Muscle layer of colon (tissue), 2 donors: ENCODE measurements around the gene COX7A2L.
"Not testable (repeated sequence)": the region's sequence is repeated elsewhere in the genome, so short reads cannot be mapped to it uniquely, and the experiment has no call there.

Source experiments
- H3K27ac ChIP-seq: one replicate; pipeline ENCODE4 v1.7.0; 2013; ENCODE audit warnings: low read depth, mild to moderate bottlenecking, low read length, moderate library complexity
- H3K27me3 ChIP-seq, 2 donors: one replicate each; pipeline ENCODE4 v1.7.0; 2013; ENCODE audit warnings: low read length in 2 of 2, mild to moderate bottlenecking in 2 of 2; ENCODE audit not compliant: insufficient read depth in 2 of 2, control insufficient read depth in 1 of 2
- H3K36me3 ChIP-seq: one replicate; pipeline ENCODE4 v1.7.0; 2013; ENCODE audit warnings: mild to moderate bottlenecking, low read length; ENCODE audit not compliant: insufficient read depth
- H3K4me1 ChIP-seq: one replicate; pipeline ENCODE4 v1.7.0; 2013; ENCODE audit warnings: mild to moderate bottlenecking, low read length; ENCODE audit not compliant: insufficient read depth
- H3K4me3 ChIP-seq, 2 donors: one replicate each; pipeline ENCODE4 v1.7.0; 2013; ENCODE audit warnings: low read length in 2 of 2, low read depth in 1 of 2, mild to moderate bottlenecking in 1 of 2, moderate library complexity in 1 of 2
- H3K9ac ChIP-seq: one replicate; pipeline ENCODE4 v1.7.0; 2013; ENCODE audit warnings: low read length
- H3K9me3 ChIP-seq: one replicate; pipeline ENCODE4 v1.7.0; 2013; ENCODE audit warnings: mild to moderate bottlenecking, low read length
- donor health status: abdominal sarcoma.
- donor health status: Adenocarcinoma of cecum.

COX7A2L gene, protein sequence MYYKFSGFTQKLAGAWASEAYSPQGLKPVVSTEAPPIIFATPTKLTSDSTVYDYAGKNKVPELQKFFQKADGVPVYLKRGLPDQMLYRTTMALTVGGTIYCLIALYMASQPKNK

DNA sequence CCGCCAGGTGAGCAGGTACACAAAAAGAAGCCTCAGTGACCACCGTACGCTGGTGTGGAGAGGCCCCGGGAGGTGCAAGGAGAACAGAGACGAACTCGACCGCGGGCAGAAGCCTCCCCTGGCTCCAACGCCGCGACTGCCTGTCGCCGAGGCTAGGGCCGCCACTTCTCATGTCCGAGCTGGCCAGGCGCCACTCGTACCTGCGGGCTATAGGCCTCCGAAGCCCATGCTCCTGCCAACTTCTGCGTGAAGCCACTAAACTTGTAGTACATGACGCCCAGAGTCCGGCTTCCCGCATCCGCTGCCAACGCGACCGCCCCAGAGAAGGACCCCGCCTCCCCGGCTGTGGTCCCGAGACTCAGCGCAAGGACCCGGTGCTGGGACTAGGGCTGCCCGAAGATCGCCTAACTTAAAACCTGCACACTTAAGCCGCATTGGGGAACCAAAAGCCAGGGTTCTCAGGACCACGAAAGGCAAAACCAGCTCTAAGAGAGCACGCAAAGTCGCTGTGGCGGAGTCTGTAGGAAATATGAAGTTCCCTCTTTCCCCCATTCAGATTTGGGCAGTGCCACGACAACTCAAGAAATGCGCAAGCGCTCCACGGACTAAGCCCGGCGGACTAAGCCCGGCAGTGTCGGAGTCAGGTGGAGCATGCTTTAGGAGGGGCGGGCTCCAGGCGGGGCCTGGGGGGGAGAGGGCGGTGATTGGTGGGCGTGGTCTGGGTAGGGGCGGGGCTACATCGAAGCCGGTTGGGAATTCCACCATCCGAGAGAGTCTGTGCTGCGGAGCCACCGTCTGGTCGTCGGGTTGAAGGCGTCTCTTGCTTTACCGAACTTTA is at the start of gene COX7A2L:
Gene COX7A2L (minus strand): TSS at position 328 of the 838 bp plus-strand sequence. CDS start 56 bp downstream, at position 272.
- H3K9ac ChIP-seq = peak within 1 kb of the TSS; percentile 93
- no peaks in the 10 kb centered on the region for H3K27me3 ChIP-seq
- H3K4me1 ChIP-seq = peaks cover 20% of the 10 kb centered on the region
- H3K4me3 ChIP-seq = peak within 1 kb of the TSS; percentile 96 to 99
- peak within 1 kb of the TSS; percentile 96 for H3K27ac ChIP-seq
- no peaks in the 10 kb centered on the region for H3K36me3 ChIP-seq
- no peaks in the 10 kb centered on the region for H3K9me3 ChIP-seq

DNA sequence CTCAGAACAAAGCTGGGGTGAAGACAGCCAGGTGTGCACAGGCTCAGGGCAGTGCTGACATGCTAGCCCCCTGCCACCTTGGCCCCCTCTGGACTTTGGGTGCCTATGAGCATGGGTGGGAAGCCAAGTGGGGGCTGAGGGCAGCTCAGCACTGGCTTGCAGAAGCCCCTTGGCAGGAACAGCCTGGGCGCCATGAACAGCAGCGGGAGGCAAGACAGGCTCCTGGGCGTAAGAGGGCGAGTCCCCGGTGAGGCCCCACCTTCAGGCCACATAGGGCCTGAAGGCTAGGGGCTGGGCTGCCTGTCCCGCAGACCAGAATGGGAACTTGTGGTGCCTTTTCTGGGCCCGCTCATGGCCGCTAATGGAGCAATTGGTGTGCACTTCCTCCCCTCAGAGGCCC is 47.0 kb upstream of the COX7A2L start:
- Histone ChIP-seq H3K4me3 (no peak overlapping the region), H3K9me3 (no peaks in the 10 kb centered on the region), H3K27ac (no peak overlapping the region), H3K9ac (no peak overlapping the region), H3K4me1 (no peaks in the 10 kb centered on the region), H3K36me3 (no peaks in the 10 kb centered on the region), H3K27me3 (no peaks in the 10 kb centered on the region)

DNA sequence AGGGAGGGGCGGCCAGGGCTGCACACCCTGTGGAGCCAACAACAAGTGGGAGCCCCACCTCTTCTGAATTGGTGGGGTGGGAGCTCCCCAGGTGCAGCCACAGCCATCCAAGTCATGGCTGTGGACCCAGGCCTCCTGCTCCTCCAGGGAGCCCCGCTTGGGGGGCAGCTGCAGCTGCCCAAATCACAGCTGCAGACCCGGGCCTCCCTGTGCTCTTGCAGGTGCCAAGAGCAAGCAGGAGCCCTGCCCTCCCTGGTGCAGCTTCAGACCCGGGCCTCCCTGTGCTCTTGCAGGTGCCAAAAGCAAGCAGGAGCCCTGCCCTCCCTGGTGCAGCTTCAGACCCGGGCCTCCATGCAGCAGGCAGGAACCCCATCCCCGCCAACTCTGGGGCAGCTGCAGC is 46.5 kb upstream of the COX7A2L start:
- Histone ChIP-seq H3K4me3 (no peak overlapping the region), H3K27me3 (no peaks in the 10 kb centered on the region), H3K4me1 (no peaks in the 10 kb centered on the region), H3K9ac (no peak overlapping the region), H3K27ac (no peak overlapping the region), H3K36me3 (no peaks in the 10 kb centered on the region), H3K9me3 (no peaks in the 10 kb centered on the region)

DNA sequence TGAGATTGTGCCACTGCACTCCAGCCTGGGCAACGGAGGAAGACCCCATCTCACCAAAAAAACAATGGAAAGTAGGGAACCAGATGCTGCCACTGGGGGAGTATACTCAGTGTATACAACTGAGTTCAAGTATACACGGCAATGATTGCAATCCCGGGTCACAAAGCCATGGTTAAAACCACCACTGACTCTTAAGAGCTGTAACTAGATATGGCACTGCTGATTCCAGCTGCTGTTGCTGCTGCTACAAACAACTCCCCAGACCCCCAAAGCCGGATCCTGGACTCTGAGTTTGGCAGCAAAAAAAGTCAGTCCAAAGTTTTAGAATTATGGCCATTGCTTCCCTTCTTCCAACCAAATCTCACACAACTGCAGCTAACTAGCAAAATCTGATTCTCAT is 43.7 kb upstream of the COX7A2L start:
- Histone ChIP-seq H3K9ac (no peak overlapping the region), H3K27me3 (no peaks in the 10 kb centered on the region), H3K4me1 (no peaks in the 10 kb centered on the region), H3K36me3 (no peaks in the 10 kb centered on the region), H3K4me3 (no peak overlapping the region), H3K27ac (no peak overlapping the region), H3K9me3 (no peaks in the 10 kb centered on the region)

DNA sequence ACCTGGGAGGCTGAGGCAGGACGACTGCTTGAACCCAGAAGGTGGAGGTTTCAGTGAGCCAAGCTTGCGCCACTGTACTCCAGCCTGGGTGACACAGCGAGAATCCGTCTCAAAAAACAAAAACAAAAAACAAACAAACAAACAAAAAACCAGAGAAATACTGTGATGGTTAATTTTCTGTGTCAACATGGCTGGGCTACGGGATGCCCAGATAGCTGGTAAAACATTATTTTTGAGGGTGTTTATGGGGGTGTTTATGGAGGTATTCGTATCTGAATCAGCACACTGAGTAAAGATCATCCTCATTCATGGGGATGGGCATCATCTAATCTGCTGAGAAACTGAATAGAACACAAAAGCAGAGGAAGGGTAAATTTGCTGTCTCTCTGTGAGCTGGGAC is 40.8 kb upstream of the COX7A2L start:
- no peaks in the 10 kb centered on the region for H3K9me3 ChIP-seq
- H3K27ac ChIP-seq = no peak overlapping the region
- no peak overlapping the region for H3K9ac ChIP-seq
- H3K4me3 ChIP-seq = no peak overlapping the region
- no peaks in the 10 kb centered on the region for H3K36me3 ChIP-seq
- H3K4me1 ChIP-seq = no peaks in the 10 kb centered on the region
- H3K27me3 ChIP-seq = no peaks in the 10 kb centered on the region

DNA sequence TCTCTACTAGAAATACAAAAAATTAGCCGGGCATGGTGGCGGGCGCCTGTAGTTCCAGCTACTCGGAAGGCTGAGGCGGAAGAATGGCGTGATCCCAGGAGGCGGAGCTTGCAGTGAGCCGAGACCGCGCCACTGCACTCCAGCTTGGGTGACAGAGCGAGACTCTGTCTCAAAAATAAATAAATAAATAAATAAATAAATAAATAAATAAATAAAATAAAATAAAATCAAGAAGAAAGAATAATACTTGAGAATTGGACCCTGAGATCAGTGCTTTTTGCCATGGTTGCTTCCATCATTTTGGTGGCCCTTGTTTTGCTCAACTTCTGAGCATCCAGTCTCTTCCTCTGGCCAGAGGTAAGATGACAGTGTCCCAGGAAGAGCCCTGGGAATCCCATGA is 37.0 kb upstream of the COX7A2L start:
- H3K9ac ChIP-seq, H3K27me3 ChIP-seq, H3K9me3 ChIP-seq, H3K4me3 ChIP-seq, H3K36me3 ChIP-seq, H3K4me1 ChIP-seq, H3K27ac ChIP-seq: not testable (repeated sequence)

DNA sequence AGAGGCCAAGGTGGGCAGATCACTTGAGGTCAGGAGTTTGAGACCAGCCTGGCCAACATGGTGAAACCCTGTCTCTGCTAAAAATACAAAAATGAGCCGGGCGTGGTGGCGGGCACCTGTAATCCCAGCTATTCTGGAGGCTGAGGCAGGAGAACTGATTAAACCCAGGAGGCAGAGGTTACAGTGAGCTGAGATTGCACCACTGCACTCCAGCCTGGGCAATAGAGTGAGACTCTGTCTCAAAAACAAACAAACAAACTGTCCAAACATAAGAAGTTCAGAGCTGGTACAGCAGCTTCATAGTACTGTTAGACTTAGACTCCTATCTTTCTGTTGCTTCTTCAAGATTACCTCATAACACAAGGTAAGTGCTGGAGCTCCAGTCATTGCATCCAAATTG is 32.3 kb upstream of the COX7A2L start:
- not testable (repeated sequence) for H3K9me3 ChIP-seq, H3K4me3 ChIP-seq, H3K36me3 ChIP-seq, H3K9ac ChIP-seq, H3K27ac ChIP-seq, H3K27me3 ChIP-seq, H3K4me1 ChIP-seq

DNA sequence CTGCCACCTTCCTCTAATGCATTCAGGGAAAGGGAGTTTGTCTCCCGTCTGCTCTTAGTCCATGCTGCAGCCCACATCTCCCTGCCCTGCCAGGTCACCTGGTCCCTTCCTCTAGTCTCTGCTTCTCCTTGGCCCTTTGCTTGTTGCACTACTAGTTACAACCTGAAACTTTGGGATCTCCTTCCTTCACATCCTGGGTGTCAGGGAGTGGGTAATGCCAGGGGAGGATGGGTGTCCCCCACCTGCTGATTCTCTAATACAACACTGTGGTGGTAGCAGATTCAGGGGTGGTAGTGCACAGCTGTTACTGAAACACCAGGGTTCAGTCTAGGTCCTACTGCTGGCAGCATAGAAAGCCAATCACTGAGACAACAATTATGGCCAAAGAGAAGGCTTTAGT is 31.2 kb upstream of the COX7A2L start:
- Histone ChIP-seq H3K4me3 (no peak overlapping the region), H3K36me3 (no peaks in the 10 kb centered on the region), H3K4me1 (no peaks in the 10 kb centered on the region), H3K27ac (no peak overlapping the region), H3K9me3 (no peaks in the 10 kb centered on the region), H3K9ac (no peak overlapping the region), H3K27me3 (no peaks in the 10 kb centered on the region)

DNA sequence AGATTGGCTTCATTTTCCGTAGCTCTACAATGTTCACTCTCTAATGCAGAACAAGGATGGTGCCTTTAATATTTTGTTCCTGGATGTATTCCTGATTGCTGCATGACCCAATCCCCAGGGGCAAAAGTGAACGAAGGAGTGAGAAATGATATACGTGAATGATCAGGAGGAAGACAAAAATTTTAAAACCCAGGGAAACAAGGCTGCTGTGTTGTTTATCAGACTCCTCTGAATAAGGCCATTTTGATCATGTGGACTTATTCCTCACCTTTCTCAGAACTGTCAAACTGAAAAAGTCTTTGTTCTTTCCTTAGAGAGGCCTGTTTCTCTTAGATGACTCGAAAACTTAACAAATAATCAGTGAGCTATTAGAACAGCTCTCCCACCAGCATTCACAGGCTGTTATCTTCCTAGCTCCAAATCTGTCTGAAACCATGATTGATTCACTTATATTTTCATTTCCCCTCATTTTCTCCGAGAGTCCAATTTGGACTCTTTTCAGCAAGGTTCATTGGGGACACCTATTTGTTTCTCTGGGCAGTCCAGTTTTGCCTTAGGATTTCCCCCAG is 29.5 kb upstream of the COX7A2L start:
- Histone ChIP-seq H3K4me3 (no peak overlapping the region), H3K9me3 (no peaks in the 10 kb centered on the region), H3K36me3 (no peaks in the 10 kb centered on the region), H3K27ac (no peak overlapping the region), H3K4me1 (no peaks in the 10 kb centered on the region), H3K9ac (no peak overlapping the region), H3K27me3 (no peaks in the 10 kb centered on the region)

DNA sequence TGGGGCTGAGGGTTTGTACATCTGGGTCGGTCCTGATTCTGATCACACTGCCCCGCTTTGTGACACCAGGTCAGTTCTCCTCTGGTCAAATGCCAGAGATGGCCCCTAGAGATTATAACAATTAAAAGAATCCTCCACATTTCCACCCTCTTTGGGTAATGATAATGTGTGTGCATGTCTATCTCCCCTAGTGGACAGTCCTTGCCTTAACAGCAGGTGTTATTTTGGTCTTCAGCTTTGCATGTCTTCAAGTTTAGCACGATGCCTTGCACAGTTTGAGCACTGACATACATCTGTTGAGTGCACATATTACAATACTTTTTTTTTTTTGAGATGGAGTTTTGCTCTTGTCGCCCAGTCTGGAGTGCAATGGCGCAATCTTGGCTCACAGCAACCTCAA is 25.7 kb upstream of the COX7A2L start:
- Histone ChIP-seq H3K4me3 (no peak overlapping the region), H3K27ac (no peak overlapping the region), H3K4me1 (no peaks in the 10 kb centered on the region), H3K27me3 (no peaks in the 10 kb centered on the region), H3K36me3 (no peaks in the 10 kb centered on the region), H3K9ac (no peak overlapping the region), H3K9me3 (no peaks in the 10 kb centered on the region)

DNA sequence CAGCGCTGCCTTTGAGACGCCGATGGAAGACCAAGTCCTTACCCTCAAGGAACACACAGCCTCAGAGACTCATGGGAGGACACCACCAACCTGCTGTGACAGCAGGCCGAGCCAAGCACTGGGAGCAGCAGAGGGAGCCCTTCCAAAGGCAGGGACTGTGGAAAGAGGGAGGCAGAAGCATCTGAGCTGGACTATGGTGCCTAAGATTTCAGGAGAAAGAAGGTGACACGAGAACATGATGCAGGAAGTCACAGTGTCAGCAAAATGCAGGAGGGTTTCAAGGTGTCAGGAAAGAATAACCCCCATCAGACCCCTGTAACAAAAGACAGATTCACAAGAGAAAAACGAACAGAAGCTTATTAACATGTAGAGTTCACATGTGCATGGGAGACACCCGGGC is 24.2 kb upstream of the COX7A2L start:
- no peaks in the 10 kb centered on the region for H3K36me3 ChIP-seq
- H3K4me1 ChIP-seq = no peaks in the 10 kb centered on the region
- H3K27ac ChIP-seq = no peak overlapping the region
- no peak overlapping the region for H3K4me3 ChIP-seq
- no peak overlapping the region for H3K9ac ChIP-seq
- no peaks in the 10 kb centered on the region for H3K27me3 ChIP-seq
- no peaks in the 10 kb centered on the region for H3K9me3 ChIP-seq
